Ammon's horn (tissue), 1 donor: ENCODE data around the gene MT3.

Experiments
- DNase-seq: peaks from one replicate; pipeline ENCODE4 v3.0.0-alpha.2; 2016; ENCODE audit warnings: low spot score

MT3 gene

GRCh38 chr16:56589141-56590039 is at the start of gene MT3:
MT3 (plus strand) TSS chr16:56589528; CDS start chr16:56589591, 63 bp downstream.
- peak; percentile 90 for DNase-seq

- DNase-seq = no peak
These were observed 49.7 kb upstream of the MT3 start for GRCh38 chr16:56539656-56540055.

GRCh38 chr16:56542039-56542438 is 47.3 kb upstream of the MT3 start:
- no peak for DNase-seq

GRCh38 chr16:56547120-56547948 is 42.0 kb upstream of the MT3 start:
- DNase-seq = peak; percentile 94

- DNase-seq = no peak
These were observed 41.3 kb upstream of the MT3 start for GRCh38 chr16:56547949-56548567.

GRCh38 chr16:56549161-56549560 is 40.2 kb upstream of the MT3 start:
- no peak for DNase-seq

- no peak for DNase-seq
These were observed 39.5 kb upstream of the MT3 start for GRCh38 chr16:56549744-56550385.

GRCh38 chr16:56551796-56552738 is 37.3 kb upstream of the MT3 start:
- DNase-seq = peak; percentile 95

- DNase-seq = no peak
These were observed 34.9 kb upstream of the MT3 start for GRCh38 chr16:56554441-56554840.

- peak; percentile 88 for DNase-seq
These were observed 31.1 kb upstream of the MT3 start for GRCh38 chr16:56558024-56558747.

GRCh38 chr16:56559109-56559508 is 30.2 kb upstream of the MT3 start:
- no peak for DNase-seq

GRCh38 chr16:56560447-56560846 is 28.9 kb upstream of the MT3 start:
- DNase-seq = no peak

GRCh38 chr16:56561126-56561525 is 28.2 kb upstream of the MT3 start:
- DNase-seq = no peak

- DNase-seq = no peak
These were observed 24.4 kb upstream of the MT3 start, which contains the start of gene MT4 for GRCh38 chr16:56564793-56565477. MT4 (plus strand) TSS chr16:56565073; CDS start chr16:56565129, 56 bp downstream.

- DNase-seq = no peak
These were observed 19.4 kb upstream of the MT3 start for GRCh38 chr16:56569971-56570370.

- no peak for DNase-seq
These were observed 17.8 kb upstream of the MT3 start for GRCh38 chr16:56571525-56571924.

GRCh38 chr16:56574625-56575024 is 14.7 kb upstream of the MT3 start:
- DNase-seq = no peak

GRCh38 chr16:56576585-56577299 is 12.6 kb upstream of the MT3 start:
- DNase-seq = peak; percentile 40

GRCh38 chr16:56577300-56577625 is 12.1 kb upstream of the MT3 start:
- no peak for DNase-seq
